GM23248 (cell line): ENCODE results near the gene SMIM43.

Experiments
- EZH2 ChIP-seq: fragments of 200-600 bp; sonication (generic); IDR thresholded peaks from 2 replicates; pipeline ENCODE4 v1.6.1; 2018; ENCODE audit warnings: antibody characterized with exemption, mild to moderate bottlenecking; ENCODE audit not compliant: insufficient read depth, poor library complexity, severe bottlenecking
- EZH2phosphoT487 ChIP-seq: fragments of 200-600 bp; sonication (generic); IDR thresholded peaks from 2 replicates; pipeline ENCODE4 v1.6.1; 2018; ENCODE audit warnings: antibody characterized with exemption, moderate library complexity, mild to moderate bottlenecking, low read depth; ENCODE audit not compliant: insufficient read depth

DNA sequence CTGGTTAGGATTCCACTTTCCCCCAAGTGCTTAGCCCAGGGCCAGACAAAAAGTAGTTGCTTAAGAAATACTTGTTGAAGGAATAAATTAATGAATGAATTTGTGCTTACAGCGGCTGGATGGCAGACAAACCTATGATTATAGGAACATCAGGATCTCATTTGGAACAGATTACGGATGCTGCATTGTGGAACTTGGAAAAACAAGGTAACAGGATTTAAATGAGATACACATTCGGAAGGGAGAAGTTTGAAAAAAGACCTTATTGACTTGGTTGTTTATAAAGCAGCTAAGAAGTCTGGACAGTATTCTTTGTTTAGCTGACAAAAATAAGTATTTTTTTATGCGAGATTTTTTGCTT lies 36.7 kb upstream of the SMIM43 start:
- TF ChIP-seq EZH2 = no peak
- no peak for TF ChIP-seq EZH2phosphoT487
